HUES48 (cell line): ENCODE data around the gene AXIN2.

Source experiments
- H3K27ac ChIP-seq: one replicate; pipeline ENCODE4 v1.7.0; 2013; ENCODE audit warnings: low read depth, low read length, inconsistent platforms
- H3K27me3 ChIP-seq: 2 replicates; pipeline ENCODE4 v1.6.1; 2013; ENCODE audit warnings: mild to moderate bottlenecking, low read length; ENCODE audit not compliant: control insufficient read depth, insufficient read depth
- H3K36me3 ChIP-seq: 2 replicates; pipeline ENCODE4 v1.6.1; 2013; ENCODE audit warnings: low read length; ENCODE audit not compliant: control insufficient read depth, insufficient read depth
- H3K4me1 ChIP-seq: 2 replicates; pipeline ENCODE4 v1.6.1; 2013; ENCODE audit warnings: mild to moderate bottlenecking, low read length; ENCODE audit not compliant: control insufficient read depth, insufficient read depth
- H3K4me3 ChIP-seq: 2 replicates; pipeline ENCODE4 v1.5.1; 2013; ENCODE audit warnings: mild to moderate bottlenecking, low read depth, low read length
- H3K9ac ChIP-seq: 2 replicates; pipeline ENCODE4 v1.6.1; 2013; ENCODE audit warnings: mild to moderate bottlenecking, low read depth, low read length, moderate library complexity
- H3K9me3 ChIP-seq: 2 replicates; pipeline ENCODE4 v1.6.1; 2013; ENCODE audit warnings: low read length; ENCODE audit not compliant: control insufficient read depth, insufficient read depth

AXIN2 gene

GRCh38 chr17:65576939-65577338 is 15.5 kb upstream of the AXIN2 start:
- peak overlapping the region; percentile 40 for H3K27ac ChIP-seq
- H3K9me3 ChIP-seq, result no peaks in the 10 kb centered on the region
- H3K9ac ChIP-seq, result no peak overlapping the region
- H3K27me3 ChIP-seq, result no peaks in the 10 kb centered on the region
- no peak overlapping the region for H3K4me3 ChIP-seq
- H3K36me3 ChIP-seq, result no peaks in the 10 kb centered on the region
- peaks cover 22% of the 10 kb centered on the region for H3K4me1 ChIP-seq

GRCh38 chr17:65573282-65573602 is 11.8 kb upstream of the AXIN2 start:
- Histone ChIP-seq H3K4me1 (peaks cover 34% of the 10 kb centered on the region), H3K27me3 (no peaks in the 10 kb centered on the region), H3K27ac (peak overlapping the region; percentile 98), H3K4me3 (peak overlapping the region; percentile 29), H3K9ac (peak overlapping the region; percentile 84), H3K9me3 (no peaks in the 10 kb centered on the region), H3K36me3 (no peaks in the 10 kb centered on the region)

GRCh38 chr17:65572581-65573281 is 11.3 kb upstream of the AXIN2 start:
- peaks cover 34% of the 10 kb centered on the region for H3K4me1 ChIP-seq
- H3K9me3 ChIP-seq, result no peaks in the 10 kb centered on the region
- peak overlapping the region; percentile 98 for H3K27ac ChIP-seq
- peak overlapping the region; percentile 84 for H3K9ac ChIP-seq
- no peaks in the 10 kb centered on the region for H3K27me3 ChIP-seq
- H3K36me3 ChIP-seq, result no peaks in the 10 kb centered on the region
- peak overlapping the region; percentile 43 for H3K4me3 ChIP-seq

- Histone ChIP-seq H3K9ac (peak overlapping the region; percentile 32; the same call in 1 of the 2 replicates), H3K4me1 (peaks cover 34% of the 10 kb centered on the region), H3K27me3 (no peaks in the 10 kb centered on the region), H3K4me3 (peak overlapping the region; percentile 43), H3K9me3 (no peaks in the 10 kb centered on the region), H3K27ac (peak overlapping the region; percentile 98), H3K36me3 (no peaks in the 10 kb centered on the region)
These were observed 10.7 kb upstream of the AXIN2 start for GRCh38 chr17:65572186-65572580.

- no peaks in the 10 kb centered on the region for H3K27me3 ChIP-seq
- H3K4me1 ChIP-seq, result peaks cover 36% of the 10 kb centered on the region
- no peaks in the 10 kb centered on the region for H3K9me3 ChIP-seq
- no peak overlapping the region for H3K9ac ChIP-seq
- H3K36me3 ChIP-seq, result no peaks in the 10 kb centered on the region
- no peak overlapping the region for H3K4me3 ChIP-seq
- no peak overlapping the region for H3K27ac ChIP-seq
These were observed 7.5 kb upstream of the AXIN2 start for GRCh38 chr17:65568918-65569317.

GRCh38 chr17:65567566-65567965 is 6.1 kb upstream of the AXIN2 start:
- H3K9me3 ChIP-seq, result no peaks in the 10 kb centered on the region
- H3K9ac ChIP-seq, result no peak overlapping the region
- no peak overlapping the region for H3K27ac ChIP-seq
- H3K36me3 ChIP-seq, result no peaks in the 10 kb centered on the region
- peaks cover 26% of the 10 kb centered on the region for H3K4me1 ChIP-seq
- no peak overlapping the region for H3K4me3 ChIP-seq
- H3K27me3 ChIP-seq, result no peaks in the 10 kb centered on the region

- H3K27me3 ChIP-seq, result no peaks in the 10 kb centered on the region; the same call in 1 of the 2 replicates
- H3K9me3 ChIP-seq, result no peaks in the 10 kb centered on the region
- no peaks in the 10 kb centered on the region for H3K36me3 ChIP-seq
- H3K9ac ChIP-seq, result no peak overlapping the region
- no peak overlapping the region for H3K4me3 ChIP-seq
- H3K27ac ChIP-seq, result no peak overlapping the region
- peaks cover 15% of the 10 kb centered on the region for H3K4me1 ChIP-seq
These were observed 4.1 kb upstream of the AXIN2 start for GRCh38 chr17:65565559-65565958.

- H3K9ac ChIP-seq, result no peak overlapping the region
- H3K4me3 ChIP-seq, result no peak overlapping the region
- H3K27me3 ChIP-seq, result no peaks in the 10 kb centered on the region; the same call in 1 of the 2 replicates
- peaks cover 13% of the 10 kb centered on the region; the same call in 1 of the 2 replicates for H3K4me1 ChIP-seq
- H3K36me3 ChIP-seq, result no peaks in the 10 kb centered on the region
- H3K9me3 ChIP-seq, result no peaks in the 10 kb centered on the region
- H3K27ac ChIP-seq, result no peak overlapping the region
These were observed 3.3 kb upstream of the AXIN2 start for GRCh38 chr17:65564793-65565192.

GRCh38 chr17:65562206-65562531 is 721 bp upstream of the AXIN2 start:
- no peaks in the 10 kb centered on the region; the same call in 1 of the 2 replicates for H3K27me3 ChIP-seq
- peak overlapping the region; percentile 39 for H3K4me3 ChIP-seq
- no peaks in the 10 kb centered on the region for H3K9me3 ChIP-seq
- peaks cover 13% of the 10 kb centered on the region for H3K36me3 ChIP-seq
- H3K9ac ChIP-seq, result no peak overlapping the region
- H3K4me1 ChIP-seq, result peaks cover 27% of the 10 kb centered on the region
- peak overlapping the region; percentile 75 for H3K27ac ChIP-seq

GRCh38 chr17:65560628-65561451 is 608 bp downstream of the AXIN2 start:
- H3K36me3 ChIP-seq, result peaks cover 16% of the 10 kb centered on the region
- H3K9ac ChIP-seq, result peak overlapping the region; percentile 25; the same call in 1 of the 2 replicates
- H3K4me3 ChIP-seq, result peak overlapping the region; percentile 90
- H3K9me3 ChIP-seq, result no peaks in the 10 kb centered on the region
- peaks cover 34% of the 10 kb centered on the region for H3K4me1 ChIP-seq
- no peaks in the 10 kb centered on the region; the same call in 1 of the 2 replicates for H3K27me3 ChIP-seq
- peak overlapping the region; percentile 95 for H3K27ac ChIP-seq
